ENCODE data around the gene CAPN2.

The CAPN2 gene

GRCh38 chr1:223727541-223727940 is 15.2 kb downstream of the CAPN2 start:
- TF ChIP-seq TAF1 (IDR thresholded peaks at IDR 0.05; ENCODE audit: borderline replicate concordance, insufficient read depth, low read length) (no peak), REST (IDR thresholded peaks at IDR 0.05; ENCODE audit: insufficient read depth in 1 of 2, low read depth in 2 of 2, low read length in 2 of 2) (no peak), FOXP2 (optimal IDR thresholded peaks at IDR 0.05; ENCODE audit: borderline replicate concordance, extremely low read depth, extremely low read length, insufficient read depth) (no peak), POLR2AphosphoS5 (IDR thresholded peaks at IDR 0.05; ENCODE audit: low read depth, low read length) (no peak), SIN3A (IDR thresholded peaks at IDR 0.05; ENCODE audit: borderline replicate concordance, insufficient read depth, low read length) (no peak)

DNA sequence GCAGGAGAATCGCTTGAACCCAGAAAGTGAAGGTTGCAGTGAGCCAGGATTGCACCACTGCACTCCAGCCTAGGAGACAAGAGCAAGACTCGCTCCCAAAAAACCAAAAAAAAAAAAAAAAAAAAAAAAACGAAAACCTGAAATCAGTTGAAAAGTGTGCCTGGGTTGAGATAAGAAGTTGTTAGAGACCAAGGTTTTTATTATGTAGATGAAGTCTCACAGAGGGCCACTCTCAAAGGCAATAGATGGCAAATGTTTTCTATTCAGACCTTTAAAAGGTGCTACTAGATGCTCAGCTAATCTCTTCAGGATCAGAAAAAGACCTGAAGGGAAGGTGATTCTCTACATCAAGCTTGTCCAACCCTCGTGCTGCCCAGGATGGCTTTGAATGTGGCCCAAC is 17.6 kb downstream of the CAPN2 start:
- no peak for TF ChIP-seq TAF1 (IDR thresholded peaks at IDR 0.05; ENCODE audit: borderline replicate concordance, insufficient read depth, low read length)
- no peak for TF ChIP-seq REST (IDR thresholded peaks at IDR 0.05; ENCODE audit: insufficient read depth in 1 of 2, low read depth in 2 of 2, low read length in 2 of 2)
- TF ChIP-seq POLR2AphosphoS5 (IDR thresholded peaks at IDR 0.05; ENCODE audit: low read depth, low read length), result no peak
- no peak for TF ChIP-seq FOXP2 (optimal IDR thresholded peaks at IDR 0.05; ENCODE audit: borderline replicate concordance, extremely low read depth, extremely low read length, insufficient read depth)
- TF ChIP-seq SIN3A (IDR thresholded peaks at IDR 0.05; ENCODE audit: borderline replicate concordance, insufficient read depth, low read length), result no peak

- TF ChIP-seq REST (IDR thresholded peaks at IDR 0.05; ENCODE audit: insufficient read depth in 1 of 2, low read depth in 2 of 2, low read length in 2 of 2) (no peak), SIN3A (IDR thresholded peaks at IDR 0.05; ENCODE audit: borderline replicate concordance, insufficient read depth, low read length) (no peak)
These were observed 18.3 kb downstream of the CAPN2 start for GRCh38 chr1:223730479-223731132.

DNA sequence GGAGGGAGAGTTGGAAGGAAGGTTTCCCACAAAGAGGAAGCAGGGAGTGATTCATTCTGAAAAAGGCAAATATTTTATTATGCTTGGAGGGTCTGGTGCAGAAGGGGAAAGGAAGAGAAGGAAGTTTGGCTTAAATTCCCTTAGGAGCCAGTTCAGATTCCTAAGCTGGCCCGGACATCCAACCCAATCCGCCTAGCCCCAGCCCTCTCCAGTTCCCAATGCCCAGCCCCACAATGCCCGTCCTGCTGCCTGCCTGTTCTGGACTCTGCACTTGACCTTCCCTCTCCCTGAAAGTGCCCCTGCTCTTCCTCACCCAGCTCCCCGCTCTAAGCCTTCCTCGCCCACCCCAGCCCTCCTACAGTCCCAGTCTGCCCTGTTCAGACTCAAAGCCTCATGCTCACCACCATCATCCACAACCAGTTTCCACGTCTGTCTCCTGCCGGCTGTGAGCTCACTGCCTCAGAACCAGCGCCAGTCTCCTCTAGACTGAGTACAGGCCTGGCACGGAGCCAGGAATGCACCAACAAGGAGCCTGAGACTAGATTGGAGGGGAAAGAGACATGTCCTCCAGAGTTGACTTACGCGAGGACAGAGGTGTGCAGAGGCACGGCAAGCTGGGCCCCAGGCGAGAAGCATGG is 18.9 kb downstream of the CAPN2 start:
- TF ChIP-seq POLR2AphosphoS5 (IDR thresholded peaks at IDR 0.05; ENCODE audit: low read depth, low read length) (peak; percentile 44; the same call in 1 of the 2 replicates), REST (IDR thresholded peaks at IDR 0.05; ENCODE audit: insufficient read depth in 1 of 2, low read depth in 2 of 2, low read length in 2 of 2) (no peak)

Data from PFSK-1 (cell line).